ENCODE measurements around the gene OPN4.

OPN4 gene

DNA sequence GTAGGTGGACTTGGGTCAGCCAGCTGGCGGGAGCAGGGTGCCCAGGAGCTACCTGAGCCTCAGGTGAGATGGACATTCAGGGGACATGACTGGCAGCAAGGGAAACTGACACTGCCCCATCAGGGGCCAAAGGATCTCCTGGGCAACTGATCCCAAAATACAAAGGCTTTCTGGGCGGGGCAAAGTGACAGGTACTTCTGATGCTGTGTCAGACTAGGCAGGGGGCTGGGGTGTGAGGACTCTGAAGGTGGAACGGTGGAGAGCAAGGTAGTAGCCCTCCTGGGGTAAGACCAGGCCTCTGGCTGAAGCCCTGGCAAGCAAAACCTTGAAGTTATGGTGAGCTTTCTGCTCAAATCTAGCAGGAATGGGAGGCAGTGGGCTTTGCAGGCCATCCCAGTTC is 4.4 kb downstream of the OPN4 start:
- no peak for DNase-seq (ENCODE audit: extremely low read depth, low read depth)
- TF ChIP-seq, protein P1, sequence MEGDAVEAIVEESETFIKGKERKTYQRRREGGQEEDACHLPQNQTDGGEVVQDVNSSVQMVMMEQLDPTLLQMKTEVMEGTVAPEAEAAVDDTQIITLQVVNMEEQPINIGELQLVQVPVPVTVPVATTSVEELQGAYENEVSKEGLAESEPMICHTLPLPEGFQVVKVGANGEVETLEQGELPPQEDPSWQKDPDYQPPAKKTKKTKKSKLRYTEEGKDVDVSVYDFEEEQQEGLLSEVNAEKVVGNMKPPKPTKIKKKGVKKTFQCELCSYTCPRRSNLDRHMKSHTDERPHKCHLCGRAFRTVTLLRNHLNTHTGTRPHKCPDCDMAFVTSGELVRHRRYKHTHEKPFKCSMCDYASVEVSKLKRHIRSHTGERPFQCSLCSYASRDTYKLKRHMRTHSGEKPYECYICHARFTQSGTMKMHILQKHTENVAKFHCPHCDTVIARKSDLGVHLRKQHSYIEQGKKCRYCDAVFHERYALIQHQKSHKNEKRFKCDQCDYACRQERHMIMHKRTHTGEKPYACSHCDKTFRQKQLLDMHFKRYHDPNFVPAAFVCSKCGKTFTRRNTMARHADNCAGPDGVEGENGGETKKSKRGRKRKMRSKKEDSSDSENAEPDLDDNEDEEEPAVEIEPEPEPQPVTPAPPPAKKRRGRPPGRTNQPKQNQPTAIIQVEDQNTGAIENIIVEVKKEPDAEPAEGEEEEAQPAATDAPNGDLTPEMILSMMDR (IDR thresholded peaks at IDR 0.05; ENCODE audit: low read depth, low read length), result no peak

DNA sequence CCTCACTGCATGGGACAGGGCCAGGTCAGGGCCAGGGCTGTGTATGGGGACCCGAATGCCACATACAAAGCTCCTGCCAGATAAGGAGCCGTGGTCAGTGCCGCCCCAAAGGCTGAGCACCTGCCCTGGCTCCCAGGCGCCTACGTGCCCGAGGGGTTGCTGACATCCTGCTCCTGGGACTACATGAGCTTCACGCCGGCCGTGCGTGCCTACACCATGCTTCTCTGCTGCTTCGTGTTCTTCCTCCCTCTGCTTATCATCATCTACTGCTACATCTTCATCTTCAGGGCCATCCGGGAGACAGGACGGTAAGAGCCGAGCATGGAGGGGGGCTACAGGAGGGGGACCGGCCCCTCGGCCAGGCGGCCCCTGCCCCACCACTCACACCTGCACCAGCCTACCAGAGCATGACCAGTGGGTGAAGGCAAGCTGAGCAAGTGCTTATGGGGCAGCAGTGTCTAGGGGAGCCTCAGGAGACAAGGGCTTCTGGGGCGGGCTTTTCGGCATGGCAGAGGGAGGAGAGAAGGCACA is 4.9 kb downstream of the OPN4 start:
- no peak for DNase-seq (ENCODE audit: extremely low read depth, low read depth)
- TF ChIP-seq, protein P1 (IDR thresholded peaks at IDR 0.05; ENCODE audit: low read depth, low read length), result no peak

DNA sequence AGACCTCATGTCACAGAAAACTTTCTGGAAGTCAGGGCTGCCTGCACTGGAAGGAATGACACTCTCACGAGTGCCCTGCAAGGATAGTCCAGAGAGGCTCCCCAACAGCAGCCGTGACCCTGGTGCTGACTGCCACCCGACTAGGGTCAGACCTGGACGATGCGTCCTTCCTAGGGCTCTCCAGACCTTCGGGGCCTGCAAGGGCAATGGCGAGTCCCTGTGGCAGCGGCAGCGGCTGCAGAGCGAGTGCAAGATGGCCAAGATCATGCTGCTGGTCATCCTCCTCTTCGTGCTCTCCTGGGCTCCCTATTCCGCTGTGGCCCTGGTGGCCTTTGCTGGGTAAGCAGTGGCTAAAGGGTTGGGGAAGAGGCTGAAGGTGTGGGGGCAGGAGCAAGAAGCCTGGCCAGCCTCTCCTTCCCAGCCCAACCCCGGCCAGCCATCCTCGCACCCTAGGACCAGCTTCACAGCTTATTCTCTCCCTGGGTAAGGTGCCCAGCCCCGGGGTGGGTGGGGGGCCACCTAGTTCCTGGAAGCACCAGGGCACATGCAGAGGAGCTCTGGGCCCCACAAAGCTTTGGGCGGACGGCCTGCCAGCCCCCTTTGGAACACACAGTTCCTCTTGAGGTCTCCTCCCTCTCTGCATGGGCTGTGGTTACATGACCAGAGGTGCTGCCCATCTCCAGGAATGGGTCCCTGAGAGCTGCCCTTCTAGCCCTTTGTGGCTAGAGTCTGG is 5.5 kb downstream of the OPN4 start:
- no peak for DNase-seq (ENCODE audit: extremely low read depth, low read depth)
- TF ChIP-seq, protein P1 (IDR thresholded peaks at IDR 0.05; ENCODE audit: low read depth, low read length), result no peak

DNA sequence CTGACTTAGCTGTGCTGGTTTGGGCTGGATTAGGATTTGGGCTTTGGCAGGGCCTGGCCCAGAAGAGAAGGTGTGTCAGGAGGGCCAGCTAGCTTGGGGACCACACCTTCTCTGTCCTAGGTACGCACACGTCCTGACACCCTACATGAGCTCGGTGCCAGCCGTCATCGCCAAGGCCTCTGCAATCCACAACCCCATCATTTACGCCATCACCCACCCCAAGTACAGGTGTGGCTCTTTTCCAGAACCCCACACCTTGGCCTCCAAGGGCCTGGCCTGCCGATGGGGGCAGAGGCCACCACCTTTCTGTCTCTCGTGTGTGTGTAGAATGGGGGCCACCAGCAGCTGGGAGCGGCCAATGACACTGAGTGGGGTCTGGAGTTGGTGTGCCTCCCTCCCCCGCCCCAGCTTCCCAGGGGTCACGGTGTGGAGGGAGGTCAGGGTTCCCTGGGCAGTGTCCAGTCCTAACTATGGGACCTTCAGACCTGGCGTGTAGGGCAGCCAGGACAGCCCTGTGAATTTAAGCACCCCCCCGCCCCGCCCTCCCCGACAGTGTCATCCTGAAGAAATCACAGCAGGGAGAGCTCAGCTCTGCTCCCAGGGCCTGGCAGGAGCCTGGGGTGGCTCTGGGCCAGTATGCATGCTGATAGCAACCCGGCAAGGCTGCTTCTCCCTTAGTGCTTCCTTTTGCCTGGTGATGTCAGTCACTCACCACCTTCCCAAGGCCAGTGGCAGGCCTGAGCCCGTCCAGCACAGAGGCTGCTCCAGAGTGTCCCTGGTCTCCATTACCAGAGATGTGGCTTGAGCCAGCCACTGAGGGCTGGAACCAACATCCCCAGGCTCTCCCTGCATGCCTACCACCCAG is 7.0 kb downstream of the OPN4 start:
- TF ChIP-seq, protein P1 (IDR thresholded peaks at IDR 0.05; ENCODE audit: low read depth, low read length), result no peak
- no peak for DNase-seq (ENCODE audit: extremely low read depth, low read depth)

DNA sequence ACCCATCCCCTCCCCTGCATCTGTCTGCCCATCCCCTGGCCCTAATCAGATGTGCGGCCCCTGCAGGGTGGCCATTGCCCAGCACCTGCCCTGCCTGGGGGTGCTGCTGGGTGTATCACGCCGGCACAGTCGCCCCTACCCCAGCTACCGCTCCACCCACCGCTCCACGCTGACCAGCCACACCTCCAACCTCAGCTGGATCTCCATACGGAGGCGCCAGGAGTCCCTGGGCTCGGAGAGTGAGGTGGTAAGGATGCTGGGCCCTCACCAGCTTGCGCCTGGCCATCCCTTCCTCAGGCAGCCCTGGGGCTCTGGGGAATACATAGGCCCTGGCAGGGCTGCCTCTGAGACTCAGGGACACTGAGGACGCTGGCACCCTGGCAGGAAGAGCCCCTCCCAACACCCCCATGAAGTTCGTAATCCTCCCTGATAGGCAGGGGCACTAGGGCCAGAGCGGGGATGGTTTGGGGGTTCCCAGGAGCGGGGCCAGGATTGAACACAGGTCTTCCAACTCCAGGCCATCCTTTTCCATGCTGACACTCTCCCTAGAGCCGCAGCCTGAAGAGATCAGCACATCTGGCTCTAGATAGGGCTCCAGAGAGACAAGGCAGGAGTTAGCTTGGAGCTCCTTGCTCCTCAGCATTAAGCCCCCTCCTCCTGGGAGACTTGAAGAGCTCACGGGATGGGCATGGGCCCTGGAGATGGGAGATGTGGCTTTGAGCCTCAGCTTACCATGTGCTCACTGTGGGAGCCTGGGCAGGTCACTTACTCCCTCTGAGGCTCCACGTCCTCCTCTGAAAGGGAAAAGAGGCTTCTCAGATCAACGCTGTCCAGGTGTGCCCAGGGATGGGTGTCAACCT is 8.1 kb downstream of the OPN4 start:
- DNase-seq (ENCODE audit: extremely low read depth, low read depth), result no peak
- TF ChIP-seq, protein P1 (IDR thresholded peaks at IDR 0.05; ENCODE audit: low read depth, low read length), result no peak

DNA sequence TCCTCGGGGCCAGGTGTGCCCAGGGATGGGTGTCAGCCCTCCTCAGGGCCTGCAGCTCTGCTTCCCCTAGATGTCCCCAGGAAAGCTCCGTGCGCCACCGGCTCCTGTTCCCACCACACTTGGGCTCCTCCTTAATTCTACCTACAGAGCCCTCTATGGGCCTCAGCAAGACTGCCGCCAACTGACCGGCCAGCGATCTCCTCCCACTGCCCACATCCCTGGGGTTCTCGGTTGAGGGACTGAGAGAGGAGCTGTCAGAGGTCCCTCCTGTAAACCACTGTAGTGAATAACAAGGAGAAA is 8.6 kb downstream of the OPN4 start:
- no peak for DNase-seq (ENCODE audit: extremely low read depth, low read depth)
- TF ChIP-seq, protein P1 (IDR thresholded peaks at IDR 0.05; ENCODE audit: low read depth, low read length), result no peak

All from AG09319 (cell line).